ENCODE data around the gene COQ2.
"Not testable (repeated sequence)": the region's sequence is repeated elsewhere in the genome, so short reads cannot be mapped to it uniquely, and the experiment has no call there.

The COQ2 gene, protein sequence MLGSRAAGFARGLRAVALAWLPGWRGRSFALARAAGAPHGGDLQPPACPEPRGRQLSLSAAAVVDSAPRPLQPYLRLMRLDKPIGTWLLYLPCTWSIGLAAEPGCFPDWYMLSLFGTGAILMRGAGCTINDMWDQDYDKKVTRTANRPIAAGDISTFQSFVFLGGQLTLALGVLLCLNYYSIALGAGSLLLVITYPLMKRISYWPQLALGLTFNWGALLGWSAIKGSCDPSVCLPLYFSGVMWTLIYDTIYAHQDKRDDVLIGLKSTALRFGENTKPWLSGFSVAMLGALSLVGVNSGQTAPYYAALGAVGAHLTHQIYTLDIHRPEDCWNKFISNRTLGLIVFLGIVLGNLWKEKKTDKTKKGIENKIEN

DNA sequence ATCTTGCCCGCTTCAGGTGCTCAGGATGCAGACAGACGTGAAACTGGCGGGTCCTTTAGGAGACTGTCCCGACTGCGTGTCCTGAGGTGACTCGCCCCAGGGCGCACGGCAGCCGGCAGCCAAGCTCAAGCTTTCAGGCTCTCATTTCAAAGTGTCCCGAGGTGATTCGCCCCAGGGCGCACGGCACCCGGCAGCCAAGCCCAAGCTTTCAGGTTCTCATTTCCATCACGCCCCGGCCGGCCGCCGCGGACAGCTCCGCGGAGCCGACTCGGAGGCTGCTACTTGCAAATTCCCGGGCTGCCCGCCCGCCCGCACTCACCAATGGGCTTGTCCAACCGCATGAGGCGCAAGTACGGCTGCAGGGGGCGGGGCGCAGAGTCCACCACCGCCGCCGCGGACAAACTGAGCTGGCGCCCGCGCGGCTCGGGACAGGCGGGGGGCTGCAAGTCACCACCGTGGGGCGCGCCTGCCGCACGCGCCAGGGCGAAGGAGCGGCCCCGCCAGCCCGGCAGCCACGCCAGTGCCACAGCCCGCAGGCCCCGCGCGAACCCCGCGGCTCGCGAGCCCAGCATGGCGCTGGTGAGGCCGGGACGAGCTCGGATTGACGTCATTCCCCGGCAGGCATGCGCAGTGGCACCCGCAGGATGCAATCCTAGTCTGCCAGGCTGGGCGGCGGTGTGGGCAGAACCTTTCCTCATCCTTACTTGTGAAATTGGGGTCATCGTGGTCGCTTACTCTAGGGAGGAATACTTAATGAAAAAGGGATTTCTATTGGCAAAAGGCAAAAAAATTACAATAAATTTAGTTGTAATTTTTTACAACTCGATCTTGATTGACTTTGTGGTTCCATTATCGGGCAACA is at the start of gene COQ2:
Gene COQ2, minus strand, starts transcription at position 606 of the 862 bp plus-strand sequence. Its CDS starts 34 bp downstream, at position 572.
- Mint-ChIP-seq H3K36me3 (ENCODE audit: low read depth) (no peaks in the 10 kb centered on the region), H3K27ac (peak within 1 kb of the TSS; percentile 99), H3K4me3 (peak within 1 kb of the TSS; percentile 99), H3K4me1 (ENCODE audit: low read depth) (peaks cover 36% of the 10 kb centered on the region), H3K9me3 (no peaks in the 10 kb centered on the region), H3K27me3 (ENCODE audit: low read depth) (no peaks in the 10 kb centered on the region)

DNA sequence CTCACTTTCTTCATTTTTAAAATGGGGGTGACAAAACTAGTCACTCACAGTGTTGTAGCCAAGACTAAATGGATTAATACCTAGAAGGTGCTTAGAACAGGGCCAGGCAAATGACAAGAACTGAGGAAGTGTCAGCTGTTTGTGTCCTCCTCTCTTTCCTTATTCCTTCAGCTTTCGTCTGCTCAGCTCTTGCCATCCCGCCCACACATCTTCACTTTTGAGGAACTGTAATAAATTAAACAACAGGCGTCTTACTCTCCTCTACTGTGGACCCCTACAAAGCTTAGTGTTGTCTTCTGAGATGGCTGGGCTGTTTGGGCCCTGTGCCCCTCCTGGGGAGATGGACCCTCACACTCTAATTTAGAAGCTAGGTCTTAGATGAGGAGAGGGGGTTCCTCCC is 47.4 kb upstream of the COQ2 start:
- Mint-ChIP-seq H3K36me3 (ENCODE audit: low read depth) (peaks cover 17% of the 10 kb centered on the region), H3K27me3 (ENCODE audit: low read depth) (peaks cover 11% of the 10 kb centered on the region), H3K9me3 (no peaks in the 10 kb centered on the region), H3K27ac (no peak overlapping the region), H3K4me3 (no peak overlapping the region), H3K4me1 (ENCODE audit: low read depth) (peaks cover 18% of the 10 kb centered on the region)

DNA sequence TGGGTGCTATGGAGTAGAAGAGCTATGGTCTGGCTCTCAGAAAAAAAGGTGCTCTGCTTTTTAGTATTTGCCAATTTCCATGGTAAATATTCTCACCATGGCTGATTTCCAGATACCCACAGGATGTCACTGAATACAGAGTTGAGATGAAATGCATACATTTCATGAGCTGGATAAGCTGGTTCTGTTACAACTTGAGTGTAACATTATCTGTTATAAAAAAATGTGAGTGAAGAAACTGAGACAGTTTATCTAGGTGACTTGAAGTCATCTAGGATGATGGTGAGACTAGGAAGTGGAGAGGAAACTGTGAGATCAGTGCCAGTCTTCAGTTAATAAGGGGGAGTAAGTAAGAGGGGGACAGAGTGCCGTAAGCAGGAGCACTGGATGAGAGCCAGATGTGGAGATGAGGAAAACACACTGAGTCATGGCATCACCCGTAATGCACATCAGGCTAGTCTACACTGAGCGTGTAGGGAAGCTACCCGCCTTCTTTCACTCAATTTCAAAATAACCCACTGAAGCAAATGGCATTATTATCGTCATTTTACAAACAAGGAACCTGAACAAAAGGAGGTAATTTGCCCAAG is 45.0 kb upstream of the COQ2 start:
- no peak overlapping the region for H3K4me3 Mint-ChIP-seq
- H3K27ac Mint-ChIP-seq, result no peak overlapping the region
- H3K4me1 Mint-ChIP-seq (ENCODE audit: low read depth), result peaks cover 13% of the 10 kb centered on the region
- no peaks in the 10 kb centered on the region for H3K27me3 Mint-ChIP-seq (ENCODE audit: low read depth)
- H3K9me3 Mint-ChIP-seq, result no peaks in the 10 kb centered on the region
- H3K36me3 Mint-ChIP-seq (ENCODE audit: low read depth), result peaks cover 22% of the 10 kb centered on the region

DNA sequence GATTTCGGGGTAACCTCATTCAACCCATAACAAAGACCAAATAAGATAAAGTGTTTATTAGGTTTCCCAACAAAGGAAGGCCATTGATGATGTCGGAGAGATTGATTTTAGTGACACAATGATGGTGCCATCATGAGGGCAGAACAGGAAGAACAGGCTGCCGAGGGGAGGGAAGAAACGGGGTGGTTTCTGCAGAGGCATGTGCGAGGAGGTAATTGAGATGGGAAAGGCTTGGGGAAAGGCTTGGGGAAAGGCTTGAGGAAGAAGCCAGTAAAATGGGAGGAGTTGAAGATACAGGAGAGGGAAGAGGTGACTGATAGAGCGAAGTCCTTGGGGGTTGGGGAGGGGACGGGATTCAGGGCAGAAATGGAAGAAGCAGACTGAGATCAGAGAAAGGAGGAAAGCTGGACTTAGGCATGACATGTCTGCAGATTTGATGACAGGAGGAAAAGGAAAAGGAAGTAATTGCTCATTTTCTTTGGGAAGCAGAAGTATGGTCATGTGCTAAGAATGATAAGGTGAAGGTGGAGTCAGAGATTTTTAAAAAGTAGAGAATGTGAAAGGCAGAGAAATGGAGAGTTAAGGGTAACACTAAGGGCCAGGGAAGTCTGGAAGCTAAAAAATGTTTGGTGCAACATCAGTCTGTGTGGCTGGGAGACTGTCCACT is 44.1 kb upstream of the COQ2 start:
- Mint-ChIP-seq H3K27ac (no peak overlapping the region), H3K4me1 (ENCODE audit: low read depth) (peaks cover 5% of the 10 kb centered on the region), H3K27me3 (ENCODE audit: low read depth) (no peaks in the 10 kb centered on the region), H3K4me3 (no peak overlapping the region), H3K36me3 (ENCODE audit: low read depth) (peaks cover 22% of the 10 kb centered on the region), H3K9me3 (no peaks in the 10 kb centered on the region)

- Mint-ChIP-seq H3K27ac (no peak overlapping the region), H3K4me1 (ENCODE audit: low read depth) (peaks cover 5% of the 10 kb centered on the region), H3K9me3 (no peaks in the 10 kb centered on the region), H3K4me3 (no peak overlapping the region), H3K27me3 (ENCODE audit: low read depth) (no peaks in the 10 kb centered on the region), H3K36me3 (ENCODE audit: low read depth) (peaks cover 24% of the 10 kb centered on the region)
Observed at GRCh38 chr4:83326546-83326945, 41.9 kb upstream of the COQ2 start.

DNA sequence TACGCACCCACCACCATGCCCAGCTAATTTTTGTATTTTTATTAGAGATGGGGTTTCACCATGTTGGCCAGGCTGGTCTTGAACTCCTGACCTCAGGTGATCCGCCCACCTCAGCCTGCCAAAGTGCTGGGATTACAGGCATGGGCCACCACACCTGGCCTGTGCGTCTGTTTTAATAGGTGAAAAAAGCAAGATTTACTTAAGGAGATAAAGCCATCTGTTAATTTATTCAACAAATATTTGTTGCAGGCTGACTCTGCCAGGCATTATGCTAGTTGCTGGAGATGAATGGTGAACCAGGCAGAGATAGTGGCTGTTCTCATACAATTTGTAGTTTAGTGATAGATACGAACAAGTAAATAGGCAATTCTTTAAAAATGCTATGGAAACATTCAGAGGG is 40.7 kb upstream of the COQ2 start:
- not testable (repeated sequence) for H3K27me3 Mint-ChIP-seq (ENCODE audit: low read depth); H3K9me3 Mint-ChIP-seq; H3K27ac Mint-ChIP-seq; H3K4me3 Mint-ChIP-seq
- H3K36me3 Mint-ChIP-seq (ENCODE audit: low read depth), result peaks cover 25% of the 10 kb centered on the region
- peaks cover 10% of the 10 kb centered on the region for H3K4me1 Mint-ChIP-seq (ENCODE audit: low read depth)

- Mint-ChIP-seq H3K9me3 (no peaks in the 10 kb centered on the region), H3K36me3 (ENCODE audit: low read depth) (peaks cover 25% of the 10 kb centered on the region), H3K4me3 (no peak overlapping the region), H3K4me1 (ENCODE audit: low read depth) (peaks cover 6% of the 10 kb centered on the region), H3K27ac (no peak overlapping the region), H3K27me3 (ENCODE audit: low read depth) (no peaks in the 10 kb centered on the region)
Observed at GRCh38 chr4:83323136-83323535, 38.5 kb upstream of the COQ2 start.

GRCh38 chr4:83320548-83320947 is 36.0 kb upstream of the COQ2 start:
- H3K27me3 Mint-ChIP-seq (ENCODE audit: low read depth), result no peaks in the 10 kb centered on the region

GRCh38 chr4:83318666-83319065 is 34.1 kb upstream of the COQ2 start:
- no peak overlapping the region for H3K4me3 Mint-ChIP-seq
- no peaks in the 10 kb centered on the region for H3K27me3 Mint-ChIP-seq (ENCODE audit: low read depth)
- no peak overlapping the region for H3K27ac Mint-ChIP-seq
- no peaks in the 10 kb centered on the region for H3K9me3 Mint-ChIP-seq
- peaks cover 11% of the 10 kb centered on the region for H3K4me1 Mint-ChIP-seq (ENCODE audit: low read depth)
- peaks cover 27% of the 10 kb centered on the region for H3K36me3 Mint-ChIP-seq (ENCODE audit: low read depth)

More at GRCh38 chr4:83320548-83320947, 36.0 kb upstream of the COQ2 start:
- peaks cover 11% of the 10 kb centered on the region for H3K4me1 Mint-ChIP-seq (ENCODE audit: low read depth)
- H3K4me3 Mint-ChIP-seq, result no peak overlapping the region
- H3K36me3 Mint-ChIP-seq (ENCODE audit: low read depth), result peaks cover 28% of the 10 kb centered on the region
- peak overlapping the region; percentile 60 for H3K27ac Mint-ChIP-seq
- no peaks in the 10 kb centered on the region for H3K9me3 Mint-ChIP-seq

GRCh38 chr4:83317671-83318070 is 33.1 kb upstream of the COQ2 start:
- Mint-ChIP-seq H3K4me1 (ENCODE audit: low read depth) (peaks cover 11% of the 10 kb centered on the region), H3K4me3 (no peak overlapping the region), H3K9me3 (no peaks in the 10 kb centered on the region), H3K27ac (no peak overlapping the region), H3K27me3 (ENCODE audit: low read depth) (no peaks in the 10 kb centered on the region), H3K36me3 (ENCODE audit: low read depth) (peaks cover 26% of the 10 kb centered on the region)

DNA sequence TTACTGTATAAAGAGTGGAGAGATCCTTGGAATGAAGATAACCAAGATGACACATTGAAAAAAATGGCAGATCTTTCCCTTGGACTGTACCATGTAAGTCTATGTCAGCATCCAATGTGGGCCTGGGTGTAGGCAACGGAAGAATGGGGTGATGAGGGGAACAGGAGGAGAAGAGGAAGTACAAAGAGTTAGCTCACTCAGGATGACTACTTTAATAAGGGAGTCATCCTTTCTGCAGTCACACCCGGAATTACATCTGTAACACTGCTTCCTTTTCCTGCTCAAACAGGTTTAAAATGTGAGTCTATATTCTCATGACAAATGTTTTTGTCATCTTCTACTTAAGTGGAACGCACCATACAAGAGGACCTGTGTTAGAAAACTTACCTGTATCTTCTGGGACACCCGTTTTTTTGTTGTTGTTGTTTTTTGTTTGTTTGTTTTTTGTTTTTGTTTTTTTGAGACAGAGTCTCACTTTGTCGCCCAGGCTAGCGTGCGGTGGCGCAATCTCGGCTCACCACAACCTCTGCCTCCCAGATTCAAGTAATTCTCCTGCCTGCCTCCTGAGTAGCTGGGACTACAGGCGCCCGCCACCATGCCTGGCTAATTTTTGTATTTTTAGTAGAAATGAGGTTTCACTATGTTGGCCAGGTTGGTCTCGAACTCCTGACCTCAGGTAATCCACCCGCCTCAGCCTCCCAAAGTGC is 32.0 kb upstream of the COQ2 start:
- Mint-ChIP-seq H3K27me3 (ENCODE audit: low read depth) (no peaks in the 10 kb centered on the region), H3K36me3 (ENCODE audit: low read depth) (peaks cover 27% of the 10 kb centered on the region), H3K27ac (no peak overlapping the region), H3K4me3 (no peak overlapping the region), H3K4me1 (ENCODE audit: low read depth) (peaks cover 11% of the 10 kb centered on the region), H3K9me3 (no peaks in the 10 kb centered on the region)

DNA sequence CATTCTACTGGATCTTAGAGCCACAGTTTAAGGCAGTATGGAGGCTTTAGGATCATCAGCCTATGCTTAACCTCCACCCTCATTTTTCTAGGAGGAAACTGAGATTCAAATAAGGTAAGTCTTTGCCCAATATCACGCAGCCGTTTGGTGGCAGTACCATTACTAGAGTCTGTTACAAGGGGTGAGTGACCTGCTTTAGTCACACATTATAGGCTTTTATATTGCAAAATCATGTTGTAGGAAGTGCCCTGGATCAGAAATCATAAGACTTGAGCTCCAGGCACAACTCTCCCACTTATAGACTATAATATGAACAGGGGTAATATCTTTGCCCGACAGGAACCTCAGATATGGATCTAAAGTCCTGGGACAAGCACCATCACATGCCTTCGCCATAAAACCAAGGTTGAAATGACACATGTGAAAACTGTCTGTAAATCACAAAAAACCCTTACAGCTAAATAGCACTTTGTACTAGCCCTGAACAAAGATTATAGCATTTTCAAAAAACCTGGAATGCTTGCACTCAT is 30.8 kb upstream of the COQ2 start:
- no peaks in the 10 kb centered on the region for H3K27me3 Mint-ChIP-seq (ENCODE audit: low read depth)

GRCh38 chr4:83308672-83309071 is 24.1 kb upstream of the COQ2 start:
- peaks cover 22% of the 10 kb centered on the region for H3K36me3 Mint-ChIP-seq (ENCODE audit: low read depth)

More for the DNA sequence above, 30.8 kb upstream of the COQ2 start:
- Mint-ChIP-seq H3K9me3 (no peaks in the 10 kb centered on the region), H3K27ac (no peak overlapping the region), H3K4me1 (ENCODE audit: low read depth) (peaks cover 6% of the 10 kb centered on the region), H3K36me3 (ENCODE audit: low read depth) (peaks cover 29% of the 10 kb centered on the region), H3K4me3 (no peak overlapping the region)

More at GRCh38 chr4:83308672-83309071, 24.1 kb upstream of the COQ2 start:
- H3K4me3 Mint-ChIP-seq, result no peak overlapping the region
- no peak overlapping the region for H3K27ac Mint-ChIP-seq
- H3K27me3 Mint-ChIP-seq (ENCODE audit: low read depth), result no peaks in the 10 kb centered on the region
- no peaks in the 10 kb centered on the region for H3K9me3 Mint-ChIP-seq
- H3K4me1 Mint-ChIP-seq (ENCODE audit: low read depth), result no peaks in the 10 kb centered on the region

All from T-helper 1 cell treated with Interleukin-12 subunit alpha and Interleukin-12 subunit beta and Interleukin-4 antibody, amounts not matched to agents 30 μg/mL and 1 μg/mL, for 36 hours (primary cell).